Common myeloid progenitor, CD34-positive (primary cell): Measurements from ENCODE around the gene RIC8A.

ENCODE experiments used
- CTCF ChIA-PET: fragments of 350-600 bp; sonication (Branson Sonifier 250); formaldehyde crosslinking; loops from one replicate; lab custom pipeline; 2021; ENCODE audit warnings: antibody characterized with exemption; lab: Charles Lee
- POLR2A ChIA-PET: fragments of 350-600 bp; sonication (Branson Sonifier 250); formaldehyde crosslinking; loops from one replicate; lab custom pipeline; 2021; ENCODE audit warnings: antibody characterized with exemption; lab: Charles Lee
- DNase-seq, 3 donors: peaks; one replicate each; pipeline versions ENCODE4 v3.0.0 to v3.0.0-alpha.2; 2013
- H3K27ac ChIP-seq, 2 experiments: 1 replicate in 1 of 2; 2 replicates in 1 of 2; pipeline ENCODE4 v1.7.0; 2013; ENCODE audit warnings: inconsistent platforms in 2 of 2, low read length in 2 of 2, mild to moderate bottlenecking in 2 of 2, low read depth in 1 of 2, moderate library complexity in 1 of 2; ENCODE audit not compliant: severe bottlenecking in 2 of 2, insufficient read depth in 1 of 2, poor library complexity in 1 of 2
- H3K27me3 ChIP-seq, 5 experiments: replicated peaks in 2 of 5; 1 replicate in 3 of 5; 2 replicates in 2 of 5; pipeline versions ENCODE4 v1.6.1 to v1.7.0; 2013; ENCODE audit warnings: low read length in 4 of 5, mild to moderate bottlenecking in 2 of 5, moderate library complexity in 2 of 5, inconsistent platforms in 1 of 5; ENCODE audit not compliant: insufficient read depth in 5 of 5, control insufficient read depth in 4 of 5
- H3K36me3 ChIP-seq, 4 experiments: 1 replicate in 2 of 4; 2 replicates in 2 of 4; pipeline versions ENCODE4 v1.6.1 to v1.7.0; 2013; ENCODE audit warnings: low read length in 3 of 4, control low read depth in 1 of 4, mild to moderate bottlenecking in 1 of 4; ENCODE audit not compliant: control insufficient read depth in 4 of 4, insufficient read depth in 4 of 4
- H3K4me1 ChIP-seq, 4 experiments: 1 replicate in 3 of 4; 2 replicates in 1 of 4; pipeline versions ENCODE4 v1.6.1 to v1.7.1; 2013; ENCODE audit warnings: low read length in 3 of 4, mild to moderate bottlenecking in 3 of 4, control low read depth in 1 of 4, inconsistent platforms in 1 of 4, moderate library complexity in 1 of 4; ENCODE audit not compliant: control insufficient read depth in 4 of 4, insufficient read depth in 4 of 4; ENCODE audit errors: control extremely low read depth in 1 of 4
- H3K4me3 ChIP-seq, 7 experiments: 1 replicate in 4 of 7; 2 replicates in 3 of 7; pipeline versions ENCODE4 v1.5.1 to v1.7.0; 2013; ENCODE audit warnings: mild to moderate bottlenecking in 7 of 7, low read length in 6 of 7, moderate library complexity in 6 of 7, inconsistent platforms in 2 of 7, low read depth in 2 of 7, control low read depth in 1 of 7; ENCODE audit not compliant: insufficient read depth in 4 of 7, control insufficient read depth in 1 of 7; ENCODE audit errors: extremely low read depth in 1 of 7
- H3K9me3 ChIP-seq, 5 experiments: 1 replicate in 4 of 5; 2 replicates in 1 of 5; pipeline versions ENCODE4 v1.6.1 to v1.7.1; 2013; ENCODE audit warnings: low read length in 4 of 5, mild to moderate bottlenecking in 2 of 5, inconsistent platforms in 1 of 5, low read depth in 1 of 5, moderate library complexity in 1 of 5; ENCODE audit not compliant: control insufficient read depth in 4 of 5, insufficient read depth in 2 of 5; ENCODE audit errors: control extremely low read depth in 1 of 5
- WGBS: methylation state at CpG from one replicate; pipeline ENCODE4 v1.1.5; 2013; ENCODE audit not compliant: insufficient coverage; 5-methylcytosine and 5-hydroxymethylcytosine counted together

Gene RIC8A

GRCh38 chr11:199782-200181 is 7.7 kb upstream of the RIC8A start:
- Histone ChIP-seq H3K4me3 (no peak overlapping the region), H3K36me3 (peaks cover 0 to 21% (median 12%) of the 10 kb centered on the region in 4 experiments), H3K4me1 (peaks cover 8 to 38% (median 30%) of the 10 kb centered on the region in 4 experiments), H3K27me3 (no peaks in the 10 kb centered on the region), H3K27ac (no peak overlapping the region), H3K9me3 (no peaks in the 10 kb centered on the region)
- POLR2A ChIA-PET: no interaction called here
- no peak for DNase-seq
- CTCF ChIA-PET: interaction anchor here (1.5 to 1.6 kb wide), 2 partner anchors 59 to 249 kb away, joined by 3 to 4 read pairs; no protein-coding TSS in a partner anchor
- 98% methylated on average over 5 of the region's 8 CpGs for whole genome bisulfite sequencing

- ChIA-PET CTCF (interaction anchor here (0.6 to 1.5 kb wide), 2 partner anchors 249 to 384 kb away, joined by 3 read pairs; no protein-coding TSS in a partner anchor), POLR2A (no interaction called here)
- DNase-seq: no peak
- WGBS: 98% methylated on average over 10 of the region's 13 CpGs
- Histone ChIP-seq H3K27ac (no peak overlapping the region), H3K9me3 (no peaks in the 10 kb centered on the region), H3K27me3 (no peaks in the 10 kb centered on the region), H3K4me3 (no peak overlapping the region), H3K4me1 (peaks cover 8 to 39% (median 31%) of the 10 kb centered on the region in 4 experiments), H3K36me3 (peaks cover 2 to 28% (median 17%) of the 10 kb centered on the region in 4 experiments)
Measured at GRCh38 chr11:200224-201003, 7.1 kb upstream of the RIC8A start.

DNA sequence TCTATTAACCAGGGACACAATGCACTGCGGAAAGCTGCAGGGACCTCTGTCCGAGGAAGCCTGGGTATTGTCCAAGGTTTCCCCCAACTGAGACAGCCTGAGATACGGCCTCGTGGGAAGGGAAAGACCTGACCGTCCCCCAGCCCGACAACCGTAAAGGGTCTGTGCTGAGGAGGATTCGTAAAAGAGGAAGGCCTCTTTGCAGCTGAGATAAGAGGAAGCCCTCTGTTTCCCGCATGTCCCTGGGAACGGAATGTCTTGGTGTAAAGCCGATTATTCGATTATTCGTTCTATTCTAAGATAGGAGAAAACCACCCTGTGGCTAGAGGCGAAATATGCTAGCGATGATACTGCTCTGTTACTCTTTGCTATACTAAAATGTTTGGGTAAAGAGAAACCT is 5.5 kb upstream of the RIC8A start:
- H3K9me3 ChIP-seq: no peaks in the 10 kb centered on the region
- CTCF ChIA-PET: no interaction called here
- no peak overlapping the region for H3K27ac ChIP-seq
- WGBS: 6% methylated on average over 14 of the region's 15 CpGs
- H3K27me3 ChIP-seq: no peaks in the 10 kb centered on the region
- POLR2A ChIA-PET: no interaction called here
- peaks cover 2 to 33% (median 20%) of the 10 kb centered on the region in 4 experiments for H3K36me3 ChIP-seq
- H3K4me1 ChIP-seq: peaks cover 13 to 54% (median 45%) of the 10 kb centered on the region in 4 experiments
- peak; percentile 40 to 79 (median 63) for DNase-seq
- H3K4me3 ChIP-seq: peak overlapping the region in 1 of 7 experiments; percentile 50

- ChIA-PET POLR2A (interaction anchor here (0.6 kb wide), 1 partner anchor 72 kb away, joined by 3 read pairs; no protein-coding TSS in a partner anchor), CTCF (no interaction called here)
- no peak for DNase-seq
- peaks cover 2 to 33% (median 20%) of the 10 kb centered on the region in 4 experiments for H3K36me3 ChIP-seq
- H3K9me3 ChIP-seq: no peaks in the 10 kb centered on the region
- WGBS: 76% methylated on average over 6 of the region's 8 CpGs
- H3K4me3 ChIP-seq: peak overlapping the region in 2 of 7 experiments; percentile 9 to 50
- H3K27ac ChIP-seq: peak overlapping the region; percentile 2 to 22
- H3K27me3 ChIP-seq: no peaks in the 10 kb centered on the region
- H3K4me1 ChIP-seq: peaks cover 13 to 54% (median 46%) of the 10 kb centered on the region in 4 experiments
Measured at GRCh38 chr11:202490-202889, 5.0 kb upstream of the RIC8A start.

DNA sequence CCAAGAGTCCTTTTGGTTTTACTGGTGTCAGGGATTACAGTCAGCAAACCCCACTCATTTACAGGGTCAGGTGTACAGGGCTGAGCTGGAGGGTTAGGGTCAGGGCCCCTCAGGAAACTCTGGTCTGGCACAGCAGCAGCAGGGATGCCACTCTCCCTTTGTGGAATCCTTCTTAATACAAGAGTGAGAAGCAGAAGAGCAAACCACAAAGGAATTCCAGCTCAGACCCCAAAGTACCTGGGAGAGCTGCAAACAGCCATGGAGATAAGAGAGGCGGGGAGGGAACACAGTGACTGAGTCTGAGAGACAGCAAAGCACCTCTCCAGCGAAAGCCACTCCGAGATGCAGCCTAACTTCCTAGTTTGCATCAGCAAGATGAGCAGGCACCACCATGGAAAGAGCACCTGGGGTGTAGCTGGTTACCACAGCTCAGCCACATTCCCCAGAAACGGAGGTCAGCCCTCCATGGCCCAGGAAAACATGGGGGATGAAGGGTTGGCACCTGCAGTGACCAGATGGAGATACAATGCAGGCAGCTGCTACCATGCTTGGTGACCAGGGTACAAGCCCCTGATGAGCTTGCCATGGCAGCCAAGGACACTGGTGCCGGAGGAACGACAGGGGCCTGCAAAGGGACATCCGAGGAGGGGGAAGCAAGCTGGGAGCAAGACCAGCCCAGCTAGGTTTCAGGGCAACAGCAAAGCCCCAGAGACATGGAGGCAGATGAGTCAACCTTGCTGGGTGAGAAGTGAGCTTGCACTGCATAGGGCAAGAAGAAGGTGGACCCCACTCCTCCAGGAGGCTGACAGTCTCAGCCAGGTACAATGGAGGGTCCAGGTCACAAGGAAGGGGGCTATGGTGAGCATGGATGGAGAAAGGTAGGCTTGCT is 4.2 kb upstream of the RIC8A start:
- no peaks in the 10 kb centered on the region for H3K27me3 ChIP-seq
- no peak for DNase-seq
- 89% methylated on average over 7 of the region's 7 CpGs for WGBS
- peak overlapping the region in 1 of 7 experiments; percentile 50 for H3K4me3 ChIP-seq
- H3K9me3 ChIP-seq: no peaks in the 10 kb centered on the region
- CTCF ChIA-PET: interaction anchor here (0.9 kb wide), 1 partner anchor 9 kb away, joined by 3 read pairs; no protein-coding TSS in a partner anchor
- no peak overlapping the region for H3K27ac ChIP-seq
- peaks cover 13 to 59% (median 51%) of the 10 kb centered on the region in 4 experiments for H3K4me1 ChIP-seq
- H3K36me3 ChIP-seq: peaks cover 2 to 33% (median 19%) of the 10 kb centered on the region in 4 experiments
- POLR2A ChIA-PET: interaction anchor here (0.6 kb wide), 1 partner anchor 71 kb away, joined by 3 read pairs; no protein-coding TSS in a partner anchor

GRCh38 chr11:203945-204586 is 3.4 kb upstream of the RIC8A start:
- POLR2A ChIA-PET: no interaction called here
- H3K4me3 ChIP-seq: no peak overlapping the region
- H3K9me3 ChIP-seq: no peaks in the 10 kb centered on the region
- CTCF ChIA-PET: interaction anchor here (0.9 kb wide), 1 partner anchor 8 kb away, joined by 3 read pairs; no protein-coding TSS in a partner anchor
- 93% methylated on average over 4 of the region's 4 CpGs for WGBS
- DNase-seq: no peak
- H3K27ac ChIP-seq: no peak overlapping the region
- H3K4me1 ChIP-seq: peaks cover 13 to 63% (median 54%) of the 10 kb centered on the region in 4 experiments
- H3K36me3 ChIP-seq: peaks cover 2 to 33% (median 19%) of the 10 kb centered on the region in 4 experiments
- H3K27me3 ChIP-seq: no peaks in the 10 kb centered on the region
